Measurements from ENCODE around the gene FXYD6. TPM values are rescaled to one million over a fixed set of nuclear protein-coding genes. Genes with fewer than 3 reads are reported as not detected.

FXYD6 gene
- polyA plus RNA-seq, 1 of the 3 experiments (the other 2 are of a cell fraction): 1.4 TPM

- Histone ChIP-seq H3K27me3 (ENCODE audit: insufficient read depth) (peaks cover 12% of the 10 kb centered on the region; the same call in 1 of the 2 replicates), H3F3A (replicated peaks; ENCODE audit: insufficient read depth) (no peaks in the 10 kb centered on the region), H3K9me2 (no peaks in the 10 kb centered on the region), H3K79me2 (ENCODE audit: insufficient read depth) (no peaks in the 10 kb centered on the region), H3K9me3 (no peaks in the 10 kb centered on the region), H3K4me3 (ENCODE audit: low read depth in 2 of 2, low read length in 1 of 2) (no peak overlapping the region), H3K27ac (ENCODE audit: low read depth in 2 of 2, low read length in 1 of 2) (no peak overlapping the region), H4K20me1 (ENCODE audit: insufficient read depth) (no peaks in the 10 kb centered on the region), H3K9ac (no peak overlapping the region), H3K36me3 (replicated peaks in 1 of 2; ENCODE audit: control insufficient read depth in 1 of 2, insufficient read depth in 2 of 2, low read length in 1 of 2) (no peaks in the 10 kb centered on the region), H2AFZ (ENCODE audit: low read depth) (no peak overlapping the region), H3K4me1 (ENCODE audit: control insufficient read depth in 1 of 2, insufficient read depth in 2 of 2, low read depth in 1 of 2, low read length in 1 of 2) (peaks cover 0 to 5% of the 10 kb centered on the region in 2 experiments; a peak in 1 of 4 replicates), H3K4me2 (no peak overlapping the region)
- TF ChIP-seq TCF12 (IDR thresholded peaks at IDR 0.05) (no peak), ELF1 (IDR thresholded peaks at IDR 0.05) (no peak), MAX (IDR thresholded peaks at IDR 0.05; ENCODE audit: low read depth) (no peak), GATA2 (CRISPR knock-in tag; IDR thresholded peaks at IDR 0.05) (no peak), TAF1 (IDR thresholded peaks at IDR 0.05; ENCODE audit: borderline replicate concordance, low read depth, low read length) (no peak), SIN3A (IDR thresholded peaks at IDR 0.05; ENCODE audit: borderline replicate concordance, low read depth, low read length) (no peak), NRF1 (IDR thresholded peaks at IDR 0.05; ENCODE audit: low read depth, low read length) (no peak), RAD21 (IDR thresholded peaks at IDR 0.05; ENCODE audit: low read length) (no peak), FOSL2 (IDR thresholded peaks at IDR 0.05; ENCODE audit: borderline replicate concordance, low read depth) (no peak)
- TF ChIP-seq, protein P1, sequence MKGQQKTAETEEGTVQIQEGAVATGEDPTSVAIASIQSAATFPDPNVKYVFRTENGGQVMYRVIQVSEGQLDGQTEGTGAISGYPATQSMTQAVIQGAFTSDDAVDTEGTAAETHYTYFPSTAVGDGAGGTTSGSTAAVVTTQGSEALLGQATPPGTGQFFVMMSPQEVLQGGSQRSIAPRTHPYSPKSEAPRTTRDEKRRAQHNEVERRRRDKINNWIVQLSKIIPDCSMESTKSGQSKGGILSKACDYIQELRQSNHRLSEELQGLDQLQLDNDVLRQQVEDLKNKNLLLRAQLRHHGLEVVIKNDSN (IDR thresholded peaks at IDR 0.05; ENCODE audit: borderline replicate concordance, low read depth): no peak
- CTCF ChIA-PET: interaction anchor here (0.6 to 15.4 kb wide), 82 partner anchors 10 to 556 kb away, joined by 3 to 449 read pairs (median 4); partner anchors contain the start of genes DSCAML1 and FXYD2
- no peak for DNase-seq
- WGBS (ENCODE audit: low lambda C conversion rate): 86% methylated on average over 11 of the region's 12 CpGs
- POLR2A ChIA-PET: interaction anchor here (0.6 to 1.0 kb wide), 4 partner anchors 37 to 382 kb away, joined by 3 read pairs; no protein-coding TSS in a partner anchor
Measured at GRCh38 chr11:117808784-117809183, 67.7 kb downstream of the FXYD6 start.

DNA sequence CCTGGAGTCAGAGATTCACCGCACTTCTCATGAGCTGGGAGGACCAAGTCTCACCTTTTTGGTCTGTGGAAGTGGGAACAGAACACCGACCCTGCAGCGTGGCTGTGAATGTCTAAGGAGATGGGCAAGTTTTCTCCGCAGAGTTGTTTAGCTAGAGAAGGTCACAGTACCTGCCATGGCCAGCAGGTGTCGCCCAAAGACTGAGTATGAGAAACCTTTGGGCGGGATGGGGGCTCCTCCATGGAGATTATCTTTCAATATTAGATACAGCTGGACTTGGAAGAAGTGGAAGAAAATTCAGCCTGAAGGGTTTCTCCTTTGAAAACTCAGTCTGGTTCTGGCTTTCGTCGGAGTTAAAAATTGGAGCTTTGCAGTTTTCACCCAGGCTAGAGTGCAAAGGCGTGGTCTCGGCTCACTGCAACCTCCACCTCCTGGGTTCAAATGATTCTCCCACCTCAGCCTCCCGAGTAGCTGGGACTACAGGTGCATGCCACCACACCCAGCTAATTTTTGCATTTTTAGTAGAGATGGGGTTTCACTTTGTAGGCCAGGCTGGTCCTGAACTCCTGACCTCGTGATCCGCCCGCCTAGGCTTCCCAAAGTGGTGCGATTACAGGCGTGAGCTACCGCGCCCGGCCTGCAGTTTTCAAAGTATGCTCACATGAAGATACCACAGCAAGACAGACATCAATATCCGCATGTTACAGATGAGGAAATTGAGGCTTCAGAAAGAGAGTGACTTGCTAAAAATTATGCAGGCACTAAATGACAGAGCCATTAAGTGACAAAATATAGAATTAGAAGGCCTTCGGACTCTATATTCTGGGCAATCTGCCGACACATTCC is 68.8 kb downstream of the FXYD6 start:
- Histone ChIP-seq H4K20me1 (ENCODE audit: insufficient read depth) (no peaks in the 10 kb centered on the region), H3K9me3 (no peaks in the 10 kb centered on the region), H3F3A (replicated peaks; ENCODE audit: insufficient read depth) (no peaks in the 10 kb centered on the region), H3K9ac (no peak overlapping the region), H3K27ac (ENCODE audit: low read depth in 2 of 2, low read length in 1 of 2) (no peak overlapping the region), H3K4me3 (ENCODE audit: low read depth in 2 of 2, low read length in 1 of 2) (no peak overlapping the region; a peak in 1 of 4 replicates), H2AFZ (ENCODE audit: low read depth) (no peak overlapping the region), H3K79me2 (ENCODE audit: insufficient read depth) (no peaks in the 10 kb centered on the region), H3K4me2 (no peak overlapping the region), H3K27me3 (ENCODE audit: insufficient read depth) (peaks cover 12% of the 10 kb centered on the region; the same call in 1 of the 2 replicates), H3K36me3 (replicated peaks in 1 of 2; ENCODE audit: control insufficient read depth in 1 of 2, insufficient read depth in 2 of 2, low read length in 1 of 2) (no peaks in the 10 kb centered on the region), H3K9me2 (no peaks in the 10 kb centered on the region), H3K4me1 (ENCODE audit: control insufficient read depth in 1 of 2, insufficient read depth in 2 of 2, low read depth in 1 of 2, low read length in 1 of 2) (peaks cover 0 to 5% of the 10 kb centered on the region in 2 experiments; a peak in 1 of 4 replicates)
- DNase-seq: peak; percentile 79
- 56% methylated on average over 22 of the region's 22 CpGs for WGBS (ENCODE audit: low lambda C conversion rate)
- TF ChIP-seq RAD21 (IDR thresholded peaks at IDR 0.05; ENCODE audit: low read length) (peak; percentile 84), RXRA (IDR thresholded peaks at IDR 0.05; ENCODE audit: borderline replicate concordance, low read depth) (no peak), NFIC (IDR thresholded peaks at IDR 0.05; ENCODE audit: borderline replicate concordance) (no peak), SMC3 (IDR thresholded peaks at IDR 0.05; ENCODE audit: low read depth, low read length) (peak; percentile 78), EZH2phosphoT487 (IDR thresholded peaks at IDR 0.05; ENCODE audit: borderline replicate concordance, low read depth) (no peak), CHD2 (IDR thresholded peaks at IDR 0.05; ENCODE audit: low read length, partially characterized antibody) (no peak), POLR2AphosphoS5 (IDR thresholded peaks at IDR 0.05; ENCODE audit: low read depth, low read length) (no peak), TAF1 (IDR thresholded peaks at IDR 0.05; ENCODE audit: borderline replicate concordance, low read depth, low read length) (no peak), GATA2 (CRISPR knock-in tag; IDR thresholded peaks at IDR 0.05) (0 out of 2 replicates have a peak, but pooled peaks have one; percentile 9), JUND (IDR thresholded peaks at IDR 0.05) (no peak)
- TF ChIP-seq, protein P2, sequence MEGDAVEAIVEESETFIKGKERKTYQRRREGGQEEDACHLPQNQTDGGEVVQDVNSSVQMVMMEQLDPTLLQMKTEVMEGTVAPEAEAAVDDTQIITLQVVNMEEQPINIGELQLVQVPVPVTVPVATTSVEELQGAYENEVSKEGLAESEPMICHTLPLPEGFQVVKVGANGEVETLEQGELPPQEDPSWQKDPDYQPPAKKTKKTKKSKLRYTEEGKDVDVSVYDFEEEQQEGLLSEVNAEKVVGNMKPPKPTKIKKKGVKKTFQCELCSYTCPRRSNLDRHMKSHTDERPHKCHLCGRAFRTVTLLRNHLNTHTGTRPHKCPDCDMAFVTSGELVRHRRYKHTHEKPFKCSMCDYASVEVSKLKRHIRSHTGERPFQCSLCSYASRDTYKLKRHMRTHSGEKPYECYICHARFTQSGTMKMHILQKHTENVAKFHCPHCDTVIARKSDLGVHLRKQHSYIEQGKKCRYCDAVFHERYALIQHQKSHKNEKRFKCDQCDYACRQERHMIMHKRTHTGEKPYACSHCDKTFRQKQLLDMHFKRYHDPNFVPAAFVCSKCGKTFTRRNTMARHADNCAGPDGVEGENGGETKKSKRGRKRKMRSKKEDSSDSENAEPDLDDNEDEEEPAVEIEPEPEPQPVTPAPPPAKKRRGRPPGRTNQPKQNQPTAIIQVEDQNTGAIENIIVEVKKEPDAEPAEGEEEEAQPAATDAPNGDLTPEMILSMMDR (IDR thresholded peaks at IDR 0.05): peak; percentile 92
- TF ChIP-seq, protein P3, sequence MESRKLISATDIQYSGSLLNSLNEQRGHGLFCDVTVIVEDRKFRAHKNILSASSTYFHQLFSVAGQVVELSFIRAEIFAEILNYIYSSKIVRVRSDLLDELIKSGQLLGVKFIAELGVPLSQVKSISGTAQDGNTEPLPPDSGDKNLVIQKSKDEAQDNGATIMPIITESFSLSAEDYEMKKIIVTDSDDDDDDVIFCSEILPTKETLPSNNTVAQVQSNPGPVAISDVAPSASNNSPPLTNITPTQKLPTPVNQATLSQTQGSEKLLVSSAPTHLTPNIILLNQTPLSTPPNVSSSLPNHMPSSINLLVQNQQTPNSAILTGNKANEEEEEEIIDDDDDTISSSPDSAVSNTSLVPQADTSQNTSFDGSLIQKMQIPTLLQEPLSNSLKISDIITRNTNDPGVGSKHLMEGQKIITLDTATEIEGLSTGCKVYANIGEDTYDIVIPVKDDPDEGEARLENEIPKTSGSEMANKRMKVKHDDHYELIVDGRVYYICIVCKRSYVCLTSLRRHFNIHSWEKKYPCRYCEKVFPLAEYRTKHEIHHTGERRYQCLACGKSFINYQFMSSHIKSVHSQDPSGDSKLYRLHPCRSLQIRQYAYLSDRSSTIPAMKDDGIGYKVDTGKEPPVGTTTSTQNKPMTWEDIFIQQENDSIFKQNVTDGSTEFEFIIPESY (IDR thresholded peaks at IDR 0.05; ENCODE audit: borderline replicate concordance, low read depth): no peak
- CTCF ChIA-PET: interaction anchor here (0.6 to 15.4 kb wide), 85 partner anchors 9 to 521 kb away, joined by 3 to 449 read pairs (median 4); partner anchors contain the start of genes DSCAML1 and FXYD2
- POLR2A ChIA-PET: no interaction called here
